HG02870 (cell line): ENCODE data around the gene MLEC.

Source experiments
- ATAC-seq: cut with Tn5 transposase; IDR thresholded peaks from one replicate; pipeline ENCODE4 v1.9.1; 2021; ENCODE audit warnings: mild to moderate bottlenecking, moderate library complexity; ENCODE audit not compliant: unreplicated experiment

MLEC gene

GRCh38 chr12:120686690-120687577, at the start of gene MLEC:
Gene MLEC, plus strand, starts transcription at chr12:120687149. Its CDS starts 148 bp downstream, at chr12:120687297.
- peak; percentile 58 for ATAC-seq

GRCh38 chr12:120639771-120640721, 46.9 kb upstream of the MLEC start, which contains the start of gene CABP1:
Gene CABP1, plus strand, starts transcription at chr12:120640626. Its CDS starts 60 bp downstream, at chr12:120640686.
- peak; percentile 69 for ATAC-seq

- ATAC-seq: peak; percentile 21
Measured at GRCh38 chr12:120640861-120641833, 45.8 kb upstream of the MLEC start.

GRCh38 chr12:120642121-120642520, 44.8 kb upstream of the MLEC start:
- no peak for ATAC-seq

DNA sequence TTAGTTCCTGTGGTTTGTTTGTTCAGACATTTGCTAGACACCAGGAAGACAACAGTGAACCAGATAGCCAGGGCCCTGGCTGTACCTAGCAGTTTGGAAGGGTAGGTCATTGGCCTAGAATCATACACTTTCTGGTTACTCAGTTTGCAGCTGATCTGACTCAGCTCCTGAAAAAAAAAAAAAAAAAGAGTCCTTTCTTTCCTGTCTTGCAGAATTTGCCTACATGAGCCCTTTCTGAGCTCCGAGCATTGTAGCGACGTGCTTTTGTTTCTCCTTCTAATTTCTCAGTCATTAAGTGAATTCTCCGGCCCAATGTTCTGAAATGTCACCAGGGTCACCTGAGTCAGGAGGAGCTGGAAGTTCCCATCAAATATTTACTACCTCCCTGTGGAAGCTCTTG, 44.1 kb upstream of the MLEC start:
- ATAC-seq: no peak

DNA sequence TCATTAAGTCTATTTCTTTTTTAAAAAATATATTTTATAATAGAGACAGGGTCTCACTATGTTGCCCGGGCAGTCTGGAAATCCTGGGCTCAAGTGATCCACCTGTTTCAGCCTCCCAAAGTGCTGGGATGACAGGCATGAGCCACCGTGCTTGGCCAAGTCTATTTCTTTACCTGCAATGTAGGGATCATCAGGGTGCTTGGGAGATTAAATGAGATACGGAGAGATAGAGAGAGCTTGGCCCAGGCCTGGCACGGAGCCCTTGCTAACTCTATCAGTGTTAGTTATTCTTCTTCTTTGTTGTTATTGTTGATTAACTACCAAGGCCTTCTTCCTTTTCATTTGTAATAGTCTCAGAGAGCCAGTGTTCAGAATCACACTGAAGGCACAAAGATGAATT, 43.4 kb upstream of the MLEC start:
- no peak for ATAC-seq

GRCh38 chr12:120646044-120646443, 40.9 kb upstream of the MLEC start:
- ATAC-seq: no peak

DNA sequence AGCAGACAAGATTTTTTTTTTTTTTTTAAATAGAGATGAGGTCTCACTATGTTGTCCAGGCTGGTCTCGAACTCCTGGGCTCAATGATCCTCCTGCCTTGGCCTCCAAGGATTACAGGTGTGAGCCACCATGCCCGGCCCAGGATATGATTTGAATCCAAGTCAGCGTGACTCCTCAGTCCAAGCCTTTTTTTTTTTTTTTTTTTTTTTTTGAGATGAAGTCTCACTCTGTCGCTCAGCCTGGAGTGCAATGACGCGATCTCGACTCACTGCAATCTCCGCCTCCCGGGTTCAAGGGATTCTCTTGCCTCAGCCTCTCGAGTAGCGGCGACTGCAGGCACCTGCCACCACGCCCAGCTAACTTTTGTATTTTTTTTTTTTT, 39.6 kb upstream of the MLEC start:
- ATAC-seq: no peak

GRCh38 chr12:120649442-120650232, 37.3 kb upstream of the MLEC start:
- ATAC-seq: no peak

DNA sequence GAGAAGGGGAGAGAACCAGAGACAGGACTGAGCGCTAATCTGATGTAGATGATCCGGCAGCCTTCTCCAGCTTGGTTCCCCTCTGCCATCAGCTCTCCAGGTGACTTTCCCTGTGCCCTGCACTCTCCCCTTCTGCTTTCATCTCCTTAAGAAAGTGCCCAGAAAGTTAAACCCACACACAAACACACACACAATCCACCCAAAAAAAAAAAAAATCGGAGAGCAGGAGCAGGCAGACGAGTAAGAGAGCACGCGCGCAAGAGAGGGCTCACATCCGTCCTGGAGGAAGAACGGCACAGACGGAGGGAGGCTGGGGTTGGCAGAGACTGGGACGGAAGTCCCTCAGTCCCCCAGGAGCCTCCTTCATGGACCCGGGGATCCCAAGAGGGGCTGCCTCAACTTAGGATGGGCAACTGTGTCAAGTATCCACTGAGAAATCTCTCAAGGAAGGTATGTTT, 36.7 kb upstream of the MLEC start:
- no peak for ATAC-seq

- ATAC-seq: no peak
Measured at GRCh38 chr12:120651821-120652220, 35.1 kb upstream of the MLEC start.

GRCh38 chr12:120652656-120653435, 34.1 kb upstream of the MLEC start:
- ATAC-seq: no peak

DNA sequence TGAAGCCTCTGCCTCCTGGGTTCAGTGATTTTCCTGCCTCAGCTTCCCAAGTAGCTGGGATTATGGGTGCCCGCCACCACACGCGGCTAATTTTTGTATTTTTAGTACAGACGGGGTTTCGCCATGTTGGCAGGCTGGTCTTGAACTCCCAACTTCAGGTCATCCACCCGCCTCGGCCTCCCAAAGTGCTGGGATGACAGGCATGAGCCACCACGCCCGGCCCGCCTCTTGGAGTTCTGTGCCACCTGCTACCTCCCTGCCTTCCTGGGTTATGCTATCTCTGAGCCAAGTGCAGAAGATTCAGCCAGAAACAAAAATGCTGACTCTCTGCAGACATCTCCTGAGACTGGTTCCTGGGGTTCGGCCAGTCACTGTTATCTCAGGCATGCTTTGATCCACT, 33.3 kb upstream of the MLEC start:
- no peak for ATAC-seq

GRCh38 chr12:120654656-120655055, 32.3 kb upstream of the MLEC start:
- ATAC-seq: no peak

- no peak for ATAC-seq
Measured at GRCh38 chr12:120656008-120656407, 30.9 kb upstream of the MLEC start.

DNA sequence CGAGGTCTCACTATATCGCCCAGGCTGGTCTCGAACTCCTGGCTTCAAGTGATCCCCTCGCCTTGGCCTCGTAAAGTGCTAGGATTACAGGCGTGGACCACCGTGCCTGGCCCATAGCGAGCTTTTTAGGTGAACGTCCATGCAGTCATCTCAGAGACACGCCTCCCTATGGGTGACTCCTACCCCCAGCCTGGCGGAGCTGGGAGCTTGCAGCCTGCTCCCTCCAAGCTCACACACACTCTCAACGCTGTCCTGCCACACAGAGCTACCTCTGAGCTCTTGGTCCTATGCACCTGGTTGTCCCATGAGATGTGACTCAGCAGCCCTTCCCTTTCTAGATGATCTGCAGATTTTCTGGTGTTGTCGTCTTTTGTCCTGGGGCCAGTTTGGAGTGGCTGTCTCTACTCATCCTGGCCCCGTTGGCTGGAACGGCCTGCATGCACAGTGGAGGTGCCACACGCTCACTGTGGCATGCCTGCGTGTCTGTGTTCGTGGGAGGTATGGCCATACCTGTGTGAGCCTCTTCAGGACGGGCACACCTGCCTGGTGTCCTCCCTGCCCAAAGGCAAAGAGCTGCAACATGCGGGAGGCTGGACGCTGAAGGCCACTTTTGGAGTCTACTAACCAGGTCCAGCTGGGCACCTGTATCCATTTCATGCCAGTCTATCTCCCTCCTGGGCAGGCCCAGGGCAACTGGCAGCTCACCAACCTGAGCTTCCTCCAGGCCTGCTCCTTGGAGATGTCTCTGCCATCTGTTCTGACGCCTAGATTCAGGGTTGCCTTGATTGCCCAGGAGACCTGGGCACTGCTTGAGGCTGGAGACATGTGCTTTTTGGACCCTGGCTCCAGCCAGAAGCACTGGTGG, 28.4 kb upstream of the MLEC start:
- no peak for ATAC-seq

- no peak for ATAC-seq
Measured at GRCh38 chr12:120659151-120659525, 27.8 kb upstream of the MLEC start.

- no peak for ATAC-seq
Measured at GRCh38 chr12:120661432-120661831, 25.5 kb upstream of the MLEC start.
